Activated naive CD8-positive, alpha-beta T cell treated with anti-CD3 and anti-CD28 coated beads, Interleukin-2, amount 10 ng/mL, durations not matched to agents 7 days and 5 days (primary cell): ENCODE measurements around the gene SOX13. TPM values are rescaled to one million over a fixed set of nuclear protein-coding genes. Genes with fewer than 3 reads are reported as not detected.

ENCODE experiments used
- ATAC-seq: fragments of 150-1000 bp; cut with Tn5 transposase; one replicate; pipeline ENCODE4 v1.10.0; 2021; ENCODE audit warnings: low read depth, moderate library complexity
- POLR2A ChIA-PET: fragments of 350-600 bp; sonication (Branson Sonifier 250); formaldehyde crosslinking; loops from one replicate; lab custom pipeline; 2021; ENCODE audit warnings: antibody characterized with exemption; lab: Charles Lee
- DNase-seq: peaks from one replicate; pipeline ENCODE4 v3.0.0; 2021
- H3K27ac Mint-ChIP-seq: one replicate; pipeline ENCODE4 v1.8.0; 2022; ENCODE audit warnings: mild to moderate bottlenecking, mixed read lengths
- H3K27me3 Mint-ChIP-seq: one replicate; pipeline ENCODE4 v1.8.0; 2022; ENCODE audit warnings: mild to moderate bottlenecking, moderate library complexity, mixed read lengths
- H3K36me3 Mint-ChIP-seq: one replicate; pipeline ENCODE4 v1.8.0; 2021; ENCODE audit warnings: mild to moderate bottlenecking, mixed read lengths
- H3K4me1 Mint-ChIP-seq: one replicate; pipeline ENCODE4 v1.8.0; 2021; ENCODE audit warnings: mixed read lengths
- H3K4me3 Mint-ChIP-seq: one replicate; pipeline ENCODE4 v1.8.0; 2022; ENCODE audit warnings: mild to moderate bottlenecking, moderate library complexity, mixed read lengths
- H3K9me3 Mint-ChIP-seq: one replicate; pipeline ENCODE4 v1.8.0; 2021; ENCODE audit warnings: mixed read lengths
- total RNA-seq, 2 experiments: library from RNA; stranded (reverse); gene quantifications; one replicate each; pipeline ENCODE4 v1.2.3, GENCODE V29; 2021

Gene SOX13
- total RNA-seq, 2 experiments from 2014 or later, result 3.9 to 4.0 TPM

DNA sequence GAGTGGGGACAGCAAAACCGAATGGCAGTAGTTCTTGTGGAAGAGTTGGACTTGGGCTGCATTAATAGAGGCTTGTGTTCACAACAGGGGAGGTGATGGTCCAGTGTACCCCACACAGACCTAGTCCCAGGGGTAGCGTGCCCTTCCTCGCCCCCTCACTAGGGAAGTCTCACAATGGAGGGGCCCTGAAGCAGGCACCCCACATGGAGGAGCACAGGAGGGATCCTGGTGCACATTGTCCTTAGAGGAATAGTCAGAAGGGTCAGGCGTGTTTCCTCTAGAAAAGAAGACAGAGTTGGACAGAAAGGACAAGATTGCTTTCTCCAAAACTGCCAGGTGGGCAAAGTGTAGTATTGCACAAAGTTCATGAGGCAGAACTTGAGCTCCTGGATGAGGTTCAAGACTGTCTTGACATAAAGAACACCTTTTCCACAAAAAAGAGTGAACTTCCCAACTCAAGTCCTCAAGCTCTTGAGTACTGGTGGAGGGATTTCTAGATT lies 55.6 kb downstream of the SOX13 start:
- Mint-ChIP-seq H3K27me3 (peaks cover 2% of the 10 kb centered on the region), H3K4me3 (no peak overlapping the region), H3K9me3 (no peaks in the 10 kb centered on the region), H3K27ac (no peak overlapping the region), H3K36me3 (no peaks in the 10 kb centered on the region), H3K4me1 (peaks cover 1% of the 10 kb centered on the region)
- ATAC-seq (peak; percentile 35), DNase-seq (no peak)
- POLR2A ChIA-PET, result interaction anchor here (0.9 to 1.3 kb wide), 2 partner anchors 257 to 270 kb away, joined by 4 to 5 read pairs; no protein-coding TSS in a partner anchor

DNA sequence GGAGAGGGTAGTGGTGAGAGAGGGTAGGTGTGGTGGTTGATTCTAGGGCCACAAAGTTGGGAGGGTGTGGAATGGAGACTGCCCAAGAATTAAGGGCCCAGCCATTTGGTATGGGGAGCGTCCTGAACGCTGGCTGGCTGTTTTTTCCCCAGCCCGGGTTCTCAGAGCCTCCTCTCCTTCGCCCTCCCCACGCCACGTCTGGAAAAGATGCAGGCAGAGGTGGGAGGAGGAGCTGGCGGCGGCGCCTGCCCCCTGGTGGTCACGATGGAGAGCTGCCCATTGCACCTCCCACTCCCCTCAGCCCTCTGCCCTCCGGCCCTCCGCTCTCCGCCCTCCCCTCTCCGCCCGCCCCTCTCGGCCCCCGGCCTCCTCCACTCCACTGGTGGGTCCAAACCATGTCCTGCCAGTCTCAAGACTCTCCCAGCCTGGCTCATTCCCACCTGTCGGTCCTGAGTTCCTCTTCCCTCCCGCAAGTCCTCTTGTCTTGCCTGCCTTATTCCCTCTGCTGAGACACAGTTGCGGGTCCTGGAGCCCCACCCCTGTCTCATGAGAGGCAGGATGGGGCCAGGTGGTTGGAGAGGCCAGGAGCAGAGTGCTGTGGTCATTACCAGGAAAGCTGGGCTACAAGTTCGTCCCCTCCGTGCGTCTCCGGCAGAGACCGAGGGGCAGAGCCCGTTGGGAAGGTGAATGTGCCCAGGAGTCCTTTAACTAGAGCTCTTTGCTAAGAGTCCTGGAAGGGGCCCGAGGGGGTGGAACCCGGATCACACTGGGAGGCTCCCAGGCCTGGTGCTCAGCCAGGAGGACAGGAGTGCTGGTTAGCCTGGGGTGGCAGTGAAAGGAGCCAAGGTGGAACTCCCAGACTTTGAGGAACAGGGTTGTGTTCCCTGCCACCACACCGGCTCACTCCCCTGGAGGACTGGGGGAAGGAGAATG lies 56.3 kb downstream of the SOX13 start:
- H3K27ac Mint-ChIP-seq, result no peak overlapping the region
- DNase-seq (peak; percentile 75), ATAC-seq (peak; percentile 90)
- POLR2A ChIA-PET, result interaction anchor here (0.9 to 1.3 kb wide), 2 partner anchors 258 to 271 kb away, joined by 4 to 5 read pairs; no protein-coding TSS in a partner anchor
- H3K27me3 Mint-ChIP-seq, result peaks cover 2% of the 10 kb centered on the region
- no peaks in the 10 kb centered on the region for H3K36me3 Mint-ChIP-seq
- no peak overlapping the region for H3K4me3 Mint-ChIP-seq
- no peaks in the 10 kb centered on the region for H3K9me3 Mint-ChIP-seq
- peaks cover 1% of the 10 kb centered on the region for H3K4me1 Mint-ChIP-seq

DNA sequence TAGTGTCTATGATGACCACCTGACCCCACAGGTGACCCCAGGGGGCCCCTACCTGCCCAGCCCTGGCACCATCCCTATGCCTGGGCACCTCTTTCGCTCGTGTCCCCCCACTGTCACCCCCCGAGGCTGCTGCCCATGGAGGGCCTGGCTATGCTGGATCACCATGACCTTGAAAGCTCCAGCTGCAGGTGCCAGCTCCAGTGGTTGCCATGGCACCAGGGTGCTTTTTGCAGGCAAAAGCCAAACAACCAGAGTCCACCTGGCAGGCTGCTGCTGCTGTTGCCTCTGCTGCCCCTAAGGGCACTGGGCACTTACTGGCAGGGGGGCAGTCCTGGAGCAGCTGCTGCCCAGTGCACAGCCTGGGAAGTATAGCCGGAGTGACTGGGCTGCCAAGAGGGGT lies 57.3 kb downstream of the SOX13 start:
- no peak overlapping the region for H3K27ac Mint-ChIP-seq
- no peaks in the 10 kb centered on the region for H3K9me3 Mint-ChIP-seq
- H3K27me3 Mint-ChIP-seq, result peaks cover 2% of the 10 kb centered on the region
- DNase-seq (no peak), ATAC-seq (no peak)
- POLR2A ChIA-PET, result no interaction called here
- no peak overlapping the region for H3K4me3 Mint-ChIP-seq
- peaks cover 1% of the 10 kb centered on the region for H3K4me1 Mint-ChIP-seq
- H3K36me3 Mint-ChIP-seq, result no peaks in the 10 kb centered on the region

DNA sequence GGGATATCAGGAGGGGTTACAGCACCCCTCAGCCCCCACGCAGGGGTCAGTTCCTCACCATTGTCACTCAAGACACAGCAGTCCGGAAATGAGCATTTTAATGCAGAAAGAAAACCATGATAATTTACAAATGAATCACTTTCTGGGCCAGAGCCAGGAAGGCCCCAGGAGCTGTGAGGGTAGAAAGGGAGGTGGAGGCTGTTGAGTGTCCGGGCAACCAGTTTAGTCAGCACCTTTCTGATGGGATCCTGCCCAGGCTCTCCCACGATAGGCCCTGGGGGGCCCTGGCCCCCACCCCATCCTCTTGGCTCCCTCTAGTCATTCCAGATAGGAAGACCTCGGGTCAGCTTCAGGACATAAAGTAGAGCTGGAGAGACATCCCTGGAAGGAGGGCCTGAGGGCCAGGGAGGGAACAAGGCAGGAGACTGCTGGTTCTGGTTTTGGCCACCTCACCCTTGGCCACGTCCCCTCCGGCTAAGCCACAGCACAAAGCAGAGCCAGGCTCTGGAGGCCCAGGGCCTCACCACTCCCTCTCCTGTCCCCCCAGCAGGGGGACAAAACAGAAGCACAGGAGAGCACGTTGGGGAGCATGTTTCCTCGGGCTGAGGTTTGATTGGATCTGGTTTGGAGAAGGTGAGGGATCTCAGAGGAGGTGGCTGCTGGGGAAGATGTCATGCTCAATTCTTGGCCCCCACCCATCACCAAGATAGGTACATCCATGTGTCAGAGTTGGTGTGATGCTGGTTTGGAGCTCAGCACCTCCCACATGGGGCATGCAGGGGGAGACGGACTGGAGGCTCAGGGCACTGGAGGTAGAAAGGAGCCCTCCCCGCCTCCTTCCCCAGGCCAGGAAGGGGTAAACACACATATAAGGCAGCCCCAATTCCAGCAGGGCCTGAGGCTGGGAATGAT lies 58.3 kb downstream of the SOX13 start:
- H3K36me3 Mint-ChIP-seq, result no peaks in the 10 kb centered on the region
- DNase-seq, result no peak
- POLR2A ChIA-PET, result no interaction called here
- no peak overlapping the region for H3K27ac Mint-ChIP-seq
- no peak for ATAC-seq
- peaks cover 1% of the 10 kb centered on the region for H3K4me1 Mint-ChIP-seq
- H3K9me3 Mint-ChIP-seq, result no peaks in the 10 kb centered on the region
- H3K4me3 Mint-ChIP-seq, result no peak overlapping the region
- peaks cover 2% of the 10 kb centered on the region for H3K27me3 Mint-ChIP-seq

DNA sequence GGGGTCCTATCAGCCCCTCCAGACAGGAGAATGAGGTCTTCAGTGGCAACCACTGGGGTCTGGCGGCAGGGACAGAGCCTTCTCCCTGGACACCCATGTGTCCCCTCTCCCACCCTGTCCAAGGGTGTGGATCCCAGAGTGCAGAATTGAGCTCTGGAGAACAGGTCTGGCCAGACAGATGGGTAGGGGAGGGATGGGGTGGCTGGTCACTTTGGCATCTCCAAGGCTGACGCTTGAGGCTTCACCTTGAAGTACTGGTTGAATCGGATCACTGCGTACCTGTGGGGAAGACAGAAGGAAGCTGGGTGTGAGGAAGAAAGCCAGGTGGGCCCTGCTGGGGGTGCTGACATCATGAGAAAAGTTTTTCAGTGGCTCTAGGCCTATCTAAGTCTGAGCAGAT lies 59.1 kb downstream of the SOX13 start:
- no peaks in the 10 kb centered on the region for H3K36me3 Mint-ChIP-seq
- DNase-seq (no peak), ATAC-seq (no peak)
- H3K9me3 Mint-ChIP-seq, result no peaks in the 10 kb centered on the region
- peaks cover 2% of the 10 kb centered on the region for H3K27me3 Mint-ChIP-seq
- POLR2A ChIA-PET, result no interaction called here
- H3K4me3 Mint-ChIP-seq, result no peak overlapping the region
- no peak overlapping the region for H3K27ac Mint-ChIP-seq
- H3K4me1 Mint-ChIP-seq, result peaks cover 1% of the 10 kb centered on the region

DNA sequence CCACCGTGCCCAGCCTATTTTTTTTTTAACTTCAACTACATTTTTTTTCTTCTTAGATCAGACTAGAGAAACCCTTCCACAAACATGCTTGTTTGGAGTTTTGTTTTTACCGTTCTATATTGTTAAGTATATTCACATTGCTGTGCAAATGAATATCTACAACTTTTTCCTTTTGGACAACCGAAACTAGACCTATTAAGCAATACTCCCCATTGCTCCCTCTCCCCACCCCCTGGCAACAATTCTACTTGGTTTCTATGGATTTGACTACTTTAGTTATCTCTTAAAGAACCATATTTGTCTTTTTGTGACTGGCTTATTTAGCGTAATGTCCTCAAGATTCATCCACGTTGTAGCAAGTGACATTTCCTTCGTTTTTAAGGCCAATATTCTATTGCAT lies 59.8 kb downstream of the SOX13 start:
- Mint-ChIP-seq H3K36me3 (no peaks in the 10 kb centered on the region), H3K9me3 (no peaks in the 10 kb centered on the region), H3K4me3 (no peak overlapping the region), H3K4me1 (peaks cover 1% of the 10 kb centered on the region), H3K27me3 (no peaks in the 10 kb centered on the region), H3K27ac (no peak overlapping the region)
- no peak for ATAC-seq
- no peak for DNase-seq
- POLR2A ChIA-PET, result no interaction called here

DNA sequence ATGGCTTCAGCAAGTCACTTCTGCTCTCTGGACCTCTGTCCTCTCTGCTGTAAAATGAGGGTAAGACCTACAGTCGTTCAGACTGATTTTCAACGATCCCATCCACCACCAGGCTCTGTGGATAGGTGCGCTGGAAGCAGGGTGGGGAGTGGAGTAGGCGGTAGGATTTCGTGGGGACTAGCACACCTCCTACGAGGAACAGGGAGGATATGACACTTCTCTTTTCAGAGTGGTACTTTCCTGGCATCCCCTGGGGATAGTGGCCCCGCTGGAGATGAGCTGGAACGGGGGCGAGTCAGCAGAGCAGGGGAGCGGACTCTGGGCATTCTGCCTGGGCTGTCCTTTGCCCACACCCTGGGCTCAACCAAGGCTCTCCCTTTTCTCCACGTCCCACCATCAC lies 61.2 kb downstream of the SOX13 start:
- POLR2A ChIA-PET, result no interaction called here
- ATAC-seq (no peak), DNase-seq (no peak)
- H3K36me3 Mint-ChIP-seq, result no peaks in the 10 kb centered on the region
- no peaks in the 10 kb centered on the region for H3K27me3 Mint-ChIP-seq
- H3K9me3 Mint-ChIP-seq, result no peaks in the 10 kb centered on the region
- no peaks in the 10 kb centered on the region for H3K4me1 Mint-ChIP-seq
- no peak overlapping the region for H3K4me3 Mint-ChIP-seq
- no peak overlapping the region for H3K27ac Mint-ChIP-seq

DNA sequence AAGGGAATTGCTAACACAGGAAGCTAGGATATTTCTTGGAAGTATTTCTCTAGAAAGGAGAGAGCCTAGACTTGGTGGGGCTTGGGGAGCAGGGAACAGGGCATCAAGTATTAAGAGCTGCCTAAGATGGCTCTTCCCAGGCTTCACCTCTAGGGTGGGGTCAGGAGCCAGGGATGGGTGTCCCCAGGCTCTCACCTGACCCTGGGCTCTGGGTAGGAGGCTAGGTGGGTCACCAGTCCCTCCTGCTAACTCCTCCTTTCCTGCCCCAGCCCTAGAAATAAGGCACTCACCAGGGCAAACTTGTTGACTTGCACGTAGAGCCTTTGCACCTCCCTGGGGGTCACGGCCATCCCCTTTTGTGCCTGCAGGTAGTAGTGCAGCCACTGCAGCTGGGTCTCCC lies 63.9 kb downstream of the SOX13 start:
- DNase-seq, result no peak
- Mint-ChIP-seq H3K36me3 (no peaks in the 10 kb centered on the region), H3K4me1 (no peaks in the 10 kb centered on the region), H3K27me3 (peaks cover 2% of the 10 kb centered on the region), H3K9me3 (no peaks in the 10 kb centered on the region), H3K27ac (no peak overlapping the region), H3K4me3 (no peak overlapping the region)
- ATAC-seq, result no peak
- POLR2A ChIA-PET, result no interaction called here

DNA sequence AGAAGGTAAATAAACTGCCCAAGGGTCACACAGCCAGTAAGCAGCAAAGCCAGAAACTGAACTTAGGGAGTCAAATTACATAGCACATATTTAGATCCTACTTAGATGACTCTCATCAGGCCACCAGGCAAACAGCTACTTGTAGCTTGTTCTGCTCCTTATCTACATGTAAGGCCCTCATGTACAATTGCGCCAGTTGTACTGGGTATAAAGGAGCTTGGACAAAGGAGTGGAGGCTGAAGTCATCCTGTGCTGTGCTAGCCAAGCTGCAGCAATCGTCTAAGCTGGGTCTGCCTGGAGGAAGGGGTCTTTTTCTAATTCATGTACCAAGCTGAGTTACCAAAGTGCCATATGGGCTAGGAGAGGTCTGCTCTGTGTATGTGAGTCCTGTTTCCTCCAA lies 66.2 kb downstream of the SOX13 start:
- Mint-ChIP-seq H3K27me3 (peaks cover 2% of the 10 kb centered on the region), H3K27ac (no peak overlapping the region), H3K36me3 (no peaks in the 10 kb centered on the region), H3K9me3 (no peaks in the 10 kb centered on the region), H3K4me1 (no peaks in the 10 kb centered on the region), H3K4me3 (no peak overlapping the region)
- DNase-seq, result no peak
- ATAC-seq, result no peak
- POLR2A ChIA-PET, result no interaction called here

DNA sequence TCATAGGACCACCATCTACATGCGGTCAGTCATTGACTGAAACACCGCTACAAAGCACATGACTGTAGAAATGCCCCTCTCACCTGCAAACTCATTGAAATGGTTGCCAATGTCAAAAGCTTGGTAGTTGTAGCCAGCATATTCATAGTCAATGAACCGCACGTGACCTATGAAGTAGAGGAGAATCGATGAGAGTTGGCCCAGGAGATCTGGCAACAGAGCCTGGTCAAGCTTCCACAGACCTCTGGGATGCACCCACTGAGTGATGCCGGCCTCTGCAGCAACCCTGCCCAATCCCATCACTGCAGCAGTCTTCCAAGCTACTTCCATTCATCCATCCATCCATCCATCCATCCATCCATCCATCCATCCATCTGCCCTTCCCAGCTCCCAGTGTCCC lies 67.0 kb downstream of the SOX13 start:
- Mint-ChIP-seq H3K36me3 (no peaks in the 10 kb centered on the region), H3K4me3 (no peak overlapping the region), H3K27me3 (peaks cover 2% of the 10 kb centered on the region), H3K27ac (no peak overlapping the region), H3K4me1 (no peaks in the 10 kb centered on the region), H3K9me3 (no peaks in the 10 kb centered on the region)
- no peak for ATAC-seq
- POLR2A ChIA-PET, result no interaction called here
- no peak for DNase-seq

DNA sequence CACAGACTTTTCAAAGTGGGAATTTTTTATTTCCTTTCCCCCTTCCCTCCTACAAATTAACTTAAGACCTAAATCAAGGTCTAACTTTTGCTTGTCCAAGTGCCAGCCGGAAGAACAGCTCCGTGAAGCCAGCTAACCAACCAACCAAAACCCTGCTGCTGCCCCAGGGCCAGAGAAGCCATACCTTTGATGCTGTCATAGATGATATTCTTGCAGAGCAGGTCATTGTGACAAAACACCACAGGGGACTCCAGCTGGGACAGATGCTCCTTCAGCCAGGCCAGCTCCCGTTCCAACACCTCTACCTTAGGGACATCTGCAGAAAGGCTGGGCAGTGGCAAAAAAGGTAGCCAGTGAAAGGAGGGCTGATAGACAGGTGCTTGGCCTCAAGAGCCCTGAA lies 68.2 kb downstream of the SOX13 start:
- ATAC-seq (no peak), DNase-seq (no peak)
- H3K4me1 Mint-ChIP-seq, result no peaks in the 10 kb centered on the region
- POLR2A ChIA-PET, result no interaction called here
- H3K36me3 Mint-ChIP-seq, result no peaks in the 10 kb centered on the region
- peaks cover 2% of the 10 kb centered on the region for H3K27me3 Mint-ChIP-seq
- H3K4me3 Mint-ChIP-seq, result no peak overlapping the region
- H3K9me3 Mint-ChIP-seq, result no peaks in the 10 kb centered on the region
- H3K27ac Mint-ChIP-seq, result no peak overlapping the region

DNA sequence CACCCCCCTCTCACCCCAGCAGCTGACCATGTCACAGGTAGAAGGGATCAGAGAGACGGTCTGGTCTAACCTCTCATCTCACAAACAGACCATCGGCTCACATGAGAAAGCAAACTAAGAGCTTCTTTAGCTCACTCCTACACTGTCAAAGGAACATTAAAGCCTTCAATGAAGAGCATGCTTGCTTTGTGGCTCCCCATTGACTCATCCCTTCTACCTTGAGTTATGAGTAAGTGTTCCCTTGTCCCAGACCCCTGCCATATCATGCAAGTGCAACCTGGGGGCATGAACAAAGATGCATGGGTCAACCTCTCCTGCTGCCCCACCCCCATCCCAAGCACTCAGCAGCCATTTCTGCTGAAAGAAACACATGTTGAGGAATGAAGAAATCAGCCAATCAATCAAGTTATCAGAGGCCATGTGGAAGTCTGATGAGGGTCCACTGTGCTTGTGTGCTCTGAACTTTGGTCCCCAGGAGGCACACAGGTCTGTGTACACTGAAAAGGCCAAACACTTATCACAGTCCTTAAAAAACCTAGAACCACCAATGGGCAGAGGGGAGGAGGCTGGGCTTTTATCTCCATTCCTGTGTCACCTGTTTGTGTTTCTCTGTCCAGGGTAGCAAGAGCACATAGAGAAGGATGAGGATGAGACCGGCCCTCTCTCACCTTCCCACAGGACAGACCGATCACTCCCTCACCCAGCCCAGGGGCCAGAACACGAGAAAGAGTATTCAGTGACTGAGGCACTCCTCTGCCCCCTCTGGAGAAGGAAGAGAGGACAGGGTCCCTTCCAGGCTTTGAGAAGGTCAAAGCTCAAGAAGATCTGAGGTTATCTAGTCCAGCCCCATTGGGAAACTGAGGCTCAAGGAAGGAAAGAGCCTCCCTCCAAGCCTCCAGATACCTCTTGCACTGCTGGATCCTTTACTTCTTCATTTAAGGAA lies 69.4 kb downstream of the SOX13 start:
- POLR2A ChIA-PET, result interaction anchor here (0.8 kb wide), 1 partner anchor 10 kb away, joined by 3 read pairs; the partner anchor contains the start of gene ETNK2
- no peaks in the 10 kb centered on the region for H3K9me3 Mint-ChIP-seq
- no peak overlapping the region for H3K27ac Mint-ChIP-seq
- ATAC-seq (no peak), DNase-seq (no peak)
- H3K27me3 Mint-ChIP-seq, result peaks cover 2% of the 10 kb centered on the region
- H3K4me3 Mint-ChIP-seq, result no peak overlapping the region
- H3K36me3 Mint-ChIP-seq, result no peaks in the 10 kb centered on the region
- no peaks in the 10 kb centered on the region for H3K4me1 Mint-ChIP-seq
